ENCODE results near the gene CDH4. TPM values are rescaled to one million over a fixed set of nuclear protein-coding genes. Genes with fewer than 3 reads are reported as not detected.

CDH4 gene
- total RNA-seq, 1 donor from 2014 or later: 8.9 TPM

DNA sequence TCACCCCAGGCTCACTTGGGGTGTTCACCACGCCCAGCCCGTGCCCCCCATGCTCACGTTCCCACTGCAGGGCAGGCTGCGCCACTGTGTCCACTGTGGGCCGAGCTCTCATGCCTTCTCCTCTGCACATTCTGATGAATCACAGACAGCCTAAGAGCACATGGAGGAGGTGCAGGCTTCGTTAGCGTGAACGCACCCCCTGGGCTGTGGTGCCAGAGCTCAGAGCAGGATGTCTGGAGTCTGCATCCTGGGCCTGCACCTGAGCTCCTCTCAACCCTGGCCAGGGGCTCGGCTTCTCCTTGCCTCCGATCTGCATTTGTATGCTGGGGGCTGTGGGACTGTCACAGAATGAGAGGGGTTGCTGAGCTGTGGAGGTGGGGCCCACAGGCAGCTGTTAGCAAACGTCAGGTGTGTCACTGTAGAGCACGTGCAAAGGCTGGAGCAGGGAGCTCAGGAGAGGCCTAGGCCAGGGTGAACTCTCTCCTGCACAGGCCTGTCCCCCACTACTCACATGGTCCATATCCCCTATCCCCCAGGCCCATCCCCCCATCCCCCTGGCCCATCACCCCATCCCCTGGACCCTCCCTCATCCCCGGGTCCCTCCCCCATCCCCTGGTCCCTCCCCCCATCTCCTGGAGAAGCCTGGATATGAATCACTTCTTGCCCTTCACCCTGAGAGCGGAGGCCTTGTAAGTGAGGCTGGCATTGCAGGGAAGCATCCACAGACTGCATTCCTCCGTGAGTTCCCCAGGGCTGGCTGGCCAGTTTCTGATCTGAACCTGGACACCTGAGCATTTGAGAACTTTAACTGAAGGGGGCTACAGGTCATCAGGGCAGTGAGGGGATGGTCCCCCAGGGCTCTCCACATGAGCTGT, 504.1 kb downstream of the CDH4 start:
- H3K9me3 Mint-ChIP-seq: no peaks in the 10 kb centered on the region
- H3K27ac Mint-ChIP-seq (ENCODE audit: unreplicated experiment): no peak overlapping the region
- TF ChIP-seq, protein P1, sequence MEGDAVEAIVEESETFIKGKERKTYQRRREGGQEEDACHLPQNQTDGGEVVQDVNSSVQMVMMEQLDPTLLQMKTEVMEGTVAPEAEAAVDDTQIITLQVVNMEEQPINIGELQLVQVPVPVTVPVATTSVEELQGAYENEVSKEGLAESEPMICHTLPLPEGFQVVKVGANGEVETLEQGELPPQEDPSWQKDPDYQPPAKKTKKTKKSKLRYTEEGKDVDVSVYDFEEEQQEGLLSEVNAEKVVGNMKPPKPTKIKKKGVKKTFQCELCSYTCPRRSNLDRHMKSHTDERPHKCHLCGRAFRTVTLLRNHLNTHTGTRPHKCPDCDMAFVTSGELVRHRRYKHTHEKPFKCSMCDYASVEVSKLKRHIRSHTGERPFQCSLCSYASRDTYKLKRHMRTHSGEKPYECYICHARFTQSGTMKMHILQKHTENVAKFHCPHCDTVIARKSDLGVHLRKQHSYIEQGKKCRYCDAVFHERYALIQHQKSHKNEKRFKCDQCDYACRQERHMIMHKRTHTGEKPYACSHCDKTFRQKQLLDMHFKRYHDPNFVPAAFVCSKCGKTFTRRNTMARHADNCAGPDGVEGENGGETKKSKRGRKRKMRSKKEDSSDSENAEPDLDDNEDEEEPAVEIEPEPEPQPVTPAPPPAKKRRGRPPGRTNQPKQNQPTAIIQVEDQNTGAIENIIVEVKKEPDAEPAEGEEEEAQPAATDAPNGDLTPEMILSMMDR (conservative IDR thresholded peaks at IDR 0.05): no peak
- no peaks in the 10 kb centered on the region for H3K36me3 Mint-ChIP-seq (ENCODE audit: low read depth)
- DNase-seq (ENCODE audit: low read depth, low spot score): no peak
- H3K4me1 Mint-ChIP-seq: peaks cover 18% of the 10 kb centered on the region
- H3K4me3 Mint-ChIP-seq: no peak overlapping the region
- no peaks in the 10 kb centered on the region for H3K27me3 Mint-ChIP-seq (ENCODE audit: low read depth)

DNA sequence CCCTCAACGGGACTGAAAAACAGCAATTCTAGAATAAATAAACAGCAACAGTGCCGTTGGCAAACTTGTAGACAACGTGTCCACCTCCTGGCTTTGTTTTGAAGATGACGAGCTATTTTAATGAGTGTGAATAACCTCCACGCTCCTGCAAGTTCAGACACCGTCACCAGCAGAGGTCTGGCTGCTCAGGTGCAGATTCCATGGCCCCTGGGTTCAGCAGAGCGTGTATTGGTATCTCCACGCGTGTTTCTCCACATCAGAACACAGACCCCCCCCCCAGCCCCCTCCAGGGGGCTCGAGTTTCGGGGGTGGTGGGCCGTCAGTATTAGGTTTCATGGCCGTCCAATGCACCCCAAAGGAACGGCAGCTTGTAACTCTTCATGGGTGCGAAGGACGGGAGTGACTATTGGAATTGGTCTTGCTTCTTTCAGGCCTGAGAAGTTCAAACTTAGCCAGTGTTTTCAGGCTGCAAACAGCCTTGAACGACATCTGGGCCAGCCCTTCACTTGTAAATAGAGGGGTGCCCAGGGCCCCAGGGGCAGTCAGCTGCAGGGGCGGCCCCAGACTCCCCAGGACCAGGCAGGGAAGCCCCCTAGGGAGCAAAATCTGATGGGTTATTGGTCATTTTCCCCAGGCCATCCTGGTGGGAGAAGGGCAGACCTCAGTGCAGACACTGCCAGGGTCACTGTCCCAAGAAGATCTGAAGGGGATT, 505.1 kb downstream of the CDH4 start:
- Mint-ChIP-seq H3K4me3 (no peak overlapping the region), H3K9me3 (no peaks in the 10 kb centered on the region), H3K4me1 (peaks cover 18% of the 10 kb centered on the region), H3K27me3 (ENCODE audit: low read depth) (no peaks in the 10 kb centered on the region), H3K27ac (ENCODE audit: unreplicated experiment) (no peak overlapping the region), H3K36me3 (ENCODE audit: low read depth) (no peaks in the 10 kb centered on the region)
- DNase-seq (ENCODE audit: low read depth, low spot score): no peak
- TF ChIP-seq, protein P1 (conservative IDR thresholded peaks at IDR 0.05): no peak

DNA sequence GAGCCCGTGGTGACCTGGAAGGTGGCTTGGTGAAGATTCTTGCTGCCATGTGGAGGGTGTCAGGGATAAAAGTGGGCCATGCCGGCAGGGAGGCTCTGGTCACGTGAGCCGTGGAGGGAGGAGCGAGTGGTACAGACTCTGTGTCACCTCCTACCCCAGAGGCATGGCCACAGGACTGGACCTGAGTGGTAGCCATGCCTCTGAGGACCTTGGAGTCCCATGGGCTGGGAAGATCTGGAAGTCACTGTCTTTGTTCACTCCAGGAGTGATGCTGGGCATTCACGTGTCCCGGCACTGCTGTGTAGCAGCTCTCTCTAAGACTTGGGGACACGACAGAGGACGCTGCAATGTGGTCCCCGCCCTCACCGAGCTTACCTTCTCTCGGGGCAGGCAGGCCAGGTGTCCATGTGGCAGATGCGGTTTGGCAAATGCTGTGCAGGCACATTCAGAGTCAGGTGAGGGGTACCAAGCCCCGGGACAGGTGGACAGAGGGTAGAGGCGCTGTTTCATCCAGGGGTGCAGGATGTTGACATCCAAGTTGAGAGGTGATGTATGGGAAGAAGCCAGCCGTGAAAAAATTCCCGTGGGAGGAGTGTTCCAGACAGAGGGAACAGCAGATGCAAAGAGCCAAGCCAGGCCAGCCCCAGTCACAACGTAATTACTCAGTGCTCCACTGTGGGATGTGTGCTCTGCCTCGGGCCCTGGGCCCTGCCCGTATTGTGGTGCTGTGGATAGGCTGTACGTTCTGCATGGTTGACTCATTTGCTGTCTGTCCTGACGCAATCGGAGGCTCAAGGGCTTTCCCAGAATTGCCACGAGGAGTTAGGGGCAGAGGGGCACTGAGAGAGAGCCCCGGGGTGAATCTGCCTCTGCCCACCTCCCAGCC, 505.9 kb downstream of the CDH4 start:
- no peaks in the 10 kb centered on the region for H3K36me3 Mint-ChIP-seq (ENCODE audit: low read depth)
- peak overlapping the region; percentile 71 for H3K27ac Mint-ChIP-seq (ENCODE audit: unreplicated experiment)
- TF ChIP-seq, protein P1 (conservative IDR thresholded peaks at IDR 0.05): no peak
- H3K4me1 Mint-ChIP-seq: peaks cover 18% of the 10 kb centered on the region
- DNase-seq (ENCODE audit: low read depth, low spot score): no peak
- H3K4me3 Mint-ChIP-seq: no peak overlapping the region
- no peaks in the 10 kb centered on the region for H3K9me3 Mint-ChIP-seq
- no peaks in the 10 kb centered on the region for H3K27me3 Mint-ChIP-seq (ENCODE audit: low read depth)

DNA sequence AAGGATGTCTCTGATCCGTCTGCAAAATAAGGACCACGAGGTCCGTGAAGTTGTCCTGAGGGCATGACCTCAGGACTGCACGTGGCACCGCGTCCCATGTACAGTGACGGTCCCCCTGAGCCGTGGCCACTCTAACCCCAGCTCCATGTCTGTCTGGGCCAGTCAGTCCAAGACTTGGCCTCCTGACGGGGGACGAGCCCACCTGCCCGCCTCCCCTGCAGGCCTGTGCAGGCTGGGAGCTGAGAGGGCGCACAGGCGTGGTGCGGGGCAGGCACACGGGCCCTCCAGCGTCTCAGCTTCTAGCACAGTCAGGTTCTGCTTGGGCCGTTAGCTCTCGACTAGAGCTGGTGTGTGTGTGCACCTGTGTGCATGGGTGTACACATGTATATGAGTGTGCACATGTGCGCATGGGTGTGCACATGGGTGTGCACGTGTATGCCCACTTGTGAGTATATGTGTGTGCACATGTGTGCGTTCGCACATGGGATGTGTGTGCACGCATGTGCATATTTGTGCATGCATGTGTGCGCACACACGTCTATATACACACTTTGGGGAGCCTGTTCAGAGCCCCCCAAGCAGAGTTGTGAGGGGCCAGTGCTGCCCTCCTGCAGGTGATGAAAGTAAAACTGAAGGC, 506.6 kb downstream of the CDH4 start:
- TF ChIP-seq, protein P1 (conservative IDR thresholded peaks at IDR 0.05): no peak
- Mint-ChIP-seq H3K9me3 (no peaks in the 10 kb centered on the region), H3K4me1 (peaks cover 10% of the 10 kb centered on the region), H3K4me3 (no peak overlapping the region), H3K27ac (ENCODE audit: unreplicated experiment) (no peak overlapping the region), H3K27me3 (ENCODE audit: low read depth) (no peaks in the 10 kb centered on the region), H3K36me3 (ENCODE audit: low read depth) (no peaks in the 10 kb centered on the region)
- DNase-seq (ENCODE audit: low read depth, low spot score): no peak

All from neural crest cell (in vitro differentiated cells).